ENCODE measurements around the gene NFKBIL1. TPM values are rescaled to one million over a fixed set of nuclear protein-coding genes. Genes with fewer than 3 reads are reported as not detected.
"Not testable (repeated sequence)": the region's sequence is repeated elsewhere in the genome, so short reads cannot be mapped to it uniquely, and the experiment has no call there.

The NFKBIL1 gene
- total RNA-seq, 1 experiment from 2014 or later: 34.2 TPM

- Histone ChIP-seq H3K4me3 (ENCODE audit: insufficient read depth, low read depth, low read length) (no peak overlapping the region; the same call in 1 of the 2 replicates), H3K27me3 (ENCODE audit: control insufficient read depth, insufficient read depth, low read length) (peaks cover 18% of the 10 kb centered on the region; the same call in 1 of the 2 replicates), H3K36me3 (replicated peaks; ENCODE audit: control insufficient read depth, insufficient read depth, low read length) (no peaks in the 10 kb centered on the region)
- DNase-seq: peak; percentile 50
Observed at GRCh38 chr6:31579546-31580437, 32.4 kb downstream of the NFKBIL1 start.

- Histone ChIP-seq H3K27me3 (ENCODE audit: control insufficient read depth, insufficient read depth, low read length) (peaks cover 18% of the 10 kb centered on the region; the same call in 1 of the 2 replicates), H3K4me3 (ENCODE audit: insufficient read depth, low read depth, low read length) (peak overlapping the region; percentile 86), H3K36me3 (replicated peaks; ENCODE audit: control insufficient read depth, insufficient read depth, low read length) (no peaks in the 10 kb centered on the region)
- no peak for DNase-seq
Observed at GRCh38 chr6:31580438-31580740, 33.0 kb downstream of the NFKBIL1 start.

GRCh38 chr6:31580807-31581433 is 33.5 kb downstream of the NFKBIL1 start:
- H3K36me3 ChIP-seq (replicated peaks; ENCODE audit: control insufficient read depth, insufficient read depth, low read length): no peaks in the 10 kb centered on the region
- H3K27me3 ChIP-seq (ENCODE audit: control insufficient read depth, insufficient read depth, low read length): peaks cover 14% of the 10 kb centered on the region; the same call in 1 of the 2 replicates

GRCh38 chr6:31581434-31582229 is 34.2 kb downstream of the NFKBIL1 start:
- Histone ChIP-seq H3K27me3 (ENCODE audit: control insufficient read depth, insufficient read depth, low read length) (peaks cover 11% of the 10 kb centered on the region; the same call in 1 of the 2 replicates), H3K36me3 (replicated peaks; ENCODE audit: control insufficient read depth, insufficient read depth, low read length) (no peaks in the 10 kb centered on the region), H3K4me3 (ENCODE audit: insufficient read depth, low read depth, low read length) (peak overlapping the region; percentile 86)
- peak; percentile 63 for DNase-seq

More at GRCh38 chr6:31580807-31581433, 33.5 kb downstream of the NFKBIL1 start:
- H3K4me3 ChIP-seq (ENCODE audit: insufficient read depth, low read depth, low read length): peak overlapping the region; percentile 86
- peak; percentile 98 for DNase-seq

- no peaks in the 10 kb centered on the region for H3K36me3 ChIP-seq (replicated peaks; ENCODE audit: control insufficient read depth, insufficient read depth, low read length)
- no peak for DNase-seq
- H3K4me3 ChIP-seq (ENCODE audit: insufficient read depth, low read depth, low read length): peak within 1 kb of the TSS; percentile 86
- peaks cover 11% of the 10 kb centered on the region; the same call in 1 of the 2 replicates for H3K27me3 ChIP-seq (ENCODE audit: control insufficient read depth, insufficient read depth, low read length)
Observed at GRCh38 chr6:31582230-31582643, 34.8 kb downstream of the NFKBIL1 start, which contains the start of gene LTB. Gene LTB (minus strand): TSS chr6:31582424. CDS start chr6:31582417, 7 bp downstream.

GRCh38 chr6:31585491-31585890 is 38.1 kb downstream of the NFKBIL1 start:
- no peaks in the 10 kb centered on the region for H3K36me3 ChIP-seq (replicated peaks; ENCODE audit: control insufficient read depth, insufficient read depth, low read length)
- peak; percentile 79 for DNase-seq
- no peak overlapping the region for H3K4me3 ChIP-seq (ENCODE audit: insufficient read depth, low read depth, low read length)
- H3K27me3 ChIP-seq (ENCODE audit: control insufficient read depth, insufficient read depth, low read length): peaks cover 9% of the 10 kb centered on the region; the same call in 1 of the 2 replicates

GRCh38 chr6:31586008-31586407 is 38.6 kb downstream of the NFKBIL1 start, which contains the start of gene LST1:
Gene LST1 (plus strand): TSS chr6:31586277. CDS start chr6:31587300, 1,023 bp downstream.
- no peak within 1 kb of the TSS for H3K4me3 ChIP-seq (ENCODE audit: insufficient read depth, low read depth, low read length)
- H3K36me3 ChIP-seq (replicated peaks; ENCODE audit: control insufficient read depth, insufficient read depth, low read length): no peaks in the 10 kb centered on the region
- no peak for DNase-seq
- H3K27me3 ChIP-seq (ENCODE audit: control insufficient read depth, insufficient read depth, low read length): peaks cover 8% of the 10 kb centered on the region; the same call in 1 of the 2 replicates

- peaks cover 2% of the 10 kb centered on the region; the same call in 1 of the 2 replicates for H3K27me3 ChIP-seq (ENCODE audit: control insufficient read depth, insufficient read depth, low read length)
- H3K4me3 ChIP-seq (ENCODE audit: insufficient read depth, low read depth, low read length): no peak overlapping the region
- no peak for DNase-seq
- no peaks in the 10 kb centered on the region for H3K36me3 ChIP-seq (replicated peaks; ENCODE audit: control insufficient read depth, insufficient read depth, low read length)
Observed at GRCh38 chr6:31586599-31587281, 39.3 kb downstream of the NFKBIL1 start.

- no peak overlapping the region for H3K4me3 ChIP-seq (ENCODE audit: insufficient read depth, low read depth, low read length)
- no peaks in the 10 kb centered on the region for H3K36me3 ChIP-seq (replicated peaks; ENCODE audit: control insufficient read depth, insufficient read depth, low read length)
- DNase-seq: peak; percentile 50
Observed at GRCh38 chr6:31587791-31588777, 40.7 kb downstream of the NFKBIL1 start.

GRCh38 chr6:31588871-31589650 is 41.7 kb downstream of the NFKBIL1 start:
- no peaks in the 10 kb centered on the region for H3K36me3 ChIP-seq (replicated peaks; ENCODE audit: control insufficient read depth, insufficient read depth, low read length)
- peak; percentile 31 for DNase-seq
- no peaks in the 10 kb centered on the region for H3K27me3 ChIP-seq (ENCODE audit: control insufficient read depth, insufficient read depth, low read length)
- no peak overlapping the region for H3K4me3 ChIP-seq (ENCODE audit: insufficient read depth, low read depth, low read length)

More at GRCh38 chr6:31587791-31588777, 40.7 kb downstream of the NFKBIL1 start:
- no peaks in the 10 kb centered on the region for H3K27me3 ChIP-seq (ENCODE audit: control insufficient read depth, insufficient read depth, low read length)

- not testable (repeated sequence) for H3K36me3 ChIP-seq (replicated peaks; ENCODE audit: control insufficient read depth, insufficient read depth, low read length); H3K27me3 ChIP-seq (ENCODE audit: control insufficient read depth, insufficient read depth, low read length); H3K4me3 ChIP-seq (ENCODE audit: insufficient read depth, low read depth, low read length); DNase-seq
Observed at GRCh38 chr6:31590691-31591090, 43.3 kb downstream of the NFKBIL1 start.

- H3K27me3 ChIP-seq (ENCODE audit: control insufficient read depth, insufficient read depth, low read length): no peaks in the 10 kb centered on the region
- H3K36me3 ChIP-seq (replicated peaks; ENCODE audit: control insufficient read depth, insufficient read depth, low read length): no peaks in the 10 kb centered on the region
- DNase-seq: no peak
- H3K4me3 ChIP-seq (ENCODE audit: insufficient read depth, low read depth, low read length): no peak overlapping the region
Observed at GRCh38 chr6:31592396-31592771, 45.0 kb downstream of the NFKBIL1 start.

All from H7 (cell line).